Measurements from ENCODE around the gene COX5B.
A peak's percentile ranks its signal among the peaks of the same experiment; 100 is the strongest.

The COX5B gene

GRCh38 chr2:97693476-97693875 is 47.6 kb downstream of the COX5B start:
- no peak for DNase-seq (ENCODE audit: low spot score)
- no peak for TF ChIP-seq CTCF (IDR thresholded peaks at IDR 0.05; ENCODE audit: extremely low read depth, missing control alignments)

GRCh38 chr2:97695744-97696143 is 49.9 kb downstream of the COX5B start:
- DNase-seq (ENCODE audit: low spot score), result no peak
- TF ChIP-seq CTCF (IDR thresholded peaks at IDR 0.05; ENCODE audit: extremely low read depth, missing control alignments), result no peak

- peak; percentile 82 for DNase-seq (ENCODE audit: low spot score)
- peak; percentile 65 for TF ChIP-seq CTCF (IDR thresholded peaks at IDR 0.05; ENCODE audit: extremely low read depth, missing control alignments)
Observed at GRCh38 chr2:97697252-97698235, 51.7 kb downstream of the COX5B start.
